RWPE1 (cell line): Measurements from ENCODE around the gene TMEM59.
"Not testable (repeated sequence)": the region's sequence is repeated elsewhere in the genome, so short reads cannot be mapped to it uniquely, and the experiment has no call there.

Experiments used
- CTCF ChIA-PET: fragments of 350-600 bp; sonication (Branson Sonifier 250); formaldehyde crosslinking; extraction: SDS; loops from one replicate; lab custom pipeline; 2021; lab: Yijun Ruan, JAX
- POLR2A ChIA-PET: fragments of 400-600 bp; formaldehyde crosslinking; extraction: SDS; loops from one replicate; lab custom pipeline; 2020; ENCODE audit warnings: antibody characterized with exemption; ENCODE audit not compliant: low non-redundant PET; lab: Yijun Ruan, JAX
- DNase-seq: peaks from one replicate; pipeline ENCODE4 v3.0.0; 2012; ENCODE audit warnings: low spot score
- H3K27ac ChIP-seq: fragments of 450-650 bp; 2 replicates; pipeline ENCODE4 v1.5.1; 2017
- CTCF ChIP-seq: fragments of 450-650 bp; conservative IDR thresholded peaks from 2 replicates; pipeline ENCODE4 v1.5.1; 2017; ENCODE audit warnings: low read depth, mild to moderate bottlenecking

TMEM59 gene

DNA sequence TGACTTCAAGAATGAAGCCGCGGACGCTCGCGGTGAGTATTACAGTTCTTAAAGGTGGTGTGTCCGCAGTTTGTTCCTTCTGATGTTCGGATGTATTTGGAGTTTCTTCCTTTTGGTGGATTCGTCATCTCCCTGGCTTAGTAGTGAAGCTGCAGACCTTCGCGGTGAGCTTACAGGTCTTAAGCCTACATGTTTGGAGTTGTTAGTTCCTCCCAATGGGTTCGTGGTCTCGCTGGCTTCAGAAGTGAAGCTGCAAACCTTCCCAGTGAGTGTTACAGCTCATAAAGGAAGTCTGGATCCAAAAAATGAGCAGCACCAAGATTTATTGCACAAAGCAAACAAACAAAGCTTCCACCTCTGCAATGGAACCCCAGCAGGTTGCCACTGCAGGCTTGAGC is 49.8 kb downstream of the TMEM59 start:
- no peak overlapping the region for H3K27ac ChIP-seq
- no peak for TF ChIP-seq CTCF
- DNase-seq = no peak
- CTCF ChIA-PET = no interaction called here
- POLR2A ChIA-PET = no interaction called here

- ChIA-PET CTCF (no interaction called here), POLR2A (no interaction called here)
- H3K27ac ChIP-seq = no peak overlapping the region
- TF ChIP-seq CTCF = no peak
- DNase-seq = no peak
These were observed 50.3 kb downstream of the TMEM59 start for GRCh38 chr1:54002544-54003248.

GRCh38 chr1:54001591-54001990 is 51.4 kb downstream of the TMEM59 start:
- ChIA-PET POLR2A (no interaction called here), CTCF (interaction anchor here (0.6 kb wide), 1 partner anchor 60 kb away, joined by 3 read pairs; no protein-coding TSS in a partner anchor)
- H3K27ac ChIP-seq = no peak overlapping the region
- no peak for DNase-seq
- TF ChIP-seq CTCF = no peak

DNA sequence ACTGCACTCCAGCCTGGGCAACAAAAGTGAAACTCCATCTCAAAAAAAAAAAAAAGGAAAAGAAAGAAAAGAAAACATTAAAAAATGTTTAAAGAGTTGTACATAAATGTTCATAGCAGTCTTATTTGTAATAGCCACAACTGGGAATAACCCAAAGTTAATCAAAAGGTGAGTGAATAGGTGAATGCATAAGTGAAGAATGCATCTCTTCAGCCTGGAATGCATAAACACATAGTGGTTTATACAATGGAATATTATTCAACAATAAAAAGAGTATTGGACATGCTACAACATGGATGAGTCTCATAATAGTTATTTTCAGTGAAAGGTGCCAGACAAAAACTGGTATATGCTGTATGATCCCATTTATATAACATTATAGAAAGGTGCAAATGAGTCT is 53.1 kb downstream of the TMEM59 start:
- ChIA-PET POLR2A (no interaction called here), CTCF (no interaction called here)
- TF ChIP-seq CTCF = no peak
- DNase-seq = no peak
- H3K27ac ChIP-seq = no peak overlapping the region

GRCh38 chr1:53998223-53998622 is 54.8 kb downstream of the TMEM59 start:
- CTCF ChIA-PET = no interaction called here
- POLR2A ChIA-PET = no interaction called here
- no peak overlapping the region for H3K27ac ChIP-seq
- TF ChIP-seq CTCF = no peak
- DNase-seq = no peak

GRCh38 chr1:53995683-53996082 is 57.3 kb downstream of the TMEM59 start:
- ChIA-PET CTCF (no interaction called here), POLR2A (no interaction called here)
- no peak for DNase-seq
- TF ChIP-seq CTCF = no peak
- H3K27ac ChIP-seq = no peak overlapping the region

DNA sequence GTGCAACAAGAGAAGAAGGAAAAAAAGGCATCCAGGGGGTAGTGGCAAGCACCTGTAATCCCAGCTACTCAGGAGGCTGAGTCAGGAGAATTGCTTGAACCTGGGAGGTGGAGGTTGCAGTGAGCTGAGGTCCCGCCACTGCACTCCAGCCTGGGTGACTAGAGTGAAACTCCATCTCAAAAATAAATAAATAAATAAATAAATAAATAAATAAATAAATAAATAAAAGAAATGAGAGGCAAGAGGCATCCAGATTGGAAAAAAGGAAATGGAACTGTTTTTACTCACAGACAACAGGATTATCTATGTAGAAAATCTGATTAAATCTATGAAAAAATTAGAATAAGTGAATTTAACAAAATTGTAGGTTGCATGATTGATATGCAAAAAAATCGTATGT is 58.5 kb downstream of the TMEM59 start:
- H3K27ac ChIP-seq, DNase-seq: not testable (repeated sequence)
- ChIA-PET CTCF (interaction anchor here (0.7 kb wide), 1 partner anchor 383 kb away, joined by 4 read pairs; no protein-coding TSS in a partner anchor), POLR2A (interaction anchor here (0.6 kb wide), 1 partner anchor 1213 kb away, joined by 7 read pairs; no protein-coding TSS in a partner anchor)
